ENCODE measurements around the gene SSNA1.

DNA sequence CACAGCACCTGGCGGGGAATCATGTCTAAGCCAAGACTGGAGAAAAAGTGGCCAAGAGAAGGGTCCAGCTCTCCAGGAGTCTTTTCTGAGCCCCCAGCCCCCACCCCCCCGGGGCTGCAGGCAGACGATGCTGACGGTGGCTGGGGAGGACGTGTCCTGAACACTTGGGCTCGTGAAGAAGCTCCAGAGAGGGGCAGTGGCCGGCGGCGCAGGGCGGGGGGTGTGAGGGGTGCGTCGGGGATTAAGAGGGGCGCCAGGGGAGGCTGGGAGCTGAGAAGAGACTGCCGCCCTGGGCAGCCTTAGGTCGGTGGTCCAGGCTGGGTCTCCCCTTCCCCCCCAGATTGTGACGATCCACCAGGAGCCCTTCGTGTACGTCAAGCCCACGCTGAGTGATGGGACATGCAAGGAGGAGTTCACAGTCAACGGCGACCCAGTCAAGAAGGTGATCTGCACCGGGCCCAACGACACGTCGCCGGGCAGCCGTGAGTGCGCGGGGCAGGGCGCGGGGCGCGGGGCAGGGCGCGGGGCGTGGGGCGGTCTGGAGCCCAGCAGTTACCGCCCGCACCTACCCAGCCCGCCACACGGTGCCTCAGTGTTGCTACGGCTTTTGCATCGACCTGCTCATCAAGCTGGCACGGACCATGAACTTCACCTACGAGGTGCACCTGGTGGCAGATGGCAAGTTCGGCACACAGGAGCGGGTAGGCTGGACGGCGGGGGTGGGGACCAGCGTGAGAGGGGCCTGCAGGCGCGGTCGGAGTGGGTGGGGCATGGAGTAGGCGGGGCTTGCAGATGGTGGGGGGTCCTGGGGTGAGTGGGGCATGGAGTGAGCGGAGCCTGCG is 27.5 kb upstream of the SSNA1 start:
- TF ChIP-seq, protein P1, sequence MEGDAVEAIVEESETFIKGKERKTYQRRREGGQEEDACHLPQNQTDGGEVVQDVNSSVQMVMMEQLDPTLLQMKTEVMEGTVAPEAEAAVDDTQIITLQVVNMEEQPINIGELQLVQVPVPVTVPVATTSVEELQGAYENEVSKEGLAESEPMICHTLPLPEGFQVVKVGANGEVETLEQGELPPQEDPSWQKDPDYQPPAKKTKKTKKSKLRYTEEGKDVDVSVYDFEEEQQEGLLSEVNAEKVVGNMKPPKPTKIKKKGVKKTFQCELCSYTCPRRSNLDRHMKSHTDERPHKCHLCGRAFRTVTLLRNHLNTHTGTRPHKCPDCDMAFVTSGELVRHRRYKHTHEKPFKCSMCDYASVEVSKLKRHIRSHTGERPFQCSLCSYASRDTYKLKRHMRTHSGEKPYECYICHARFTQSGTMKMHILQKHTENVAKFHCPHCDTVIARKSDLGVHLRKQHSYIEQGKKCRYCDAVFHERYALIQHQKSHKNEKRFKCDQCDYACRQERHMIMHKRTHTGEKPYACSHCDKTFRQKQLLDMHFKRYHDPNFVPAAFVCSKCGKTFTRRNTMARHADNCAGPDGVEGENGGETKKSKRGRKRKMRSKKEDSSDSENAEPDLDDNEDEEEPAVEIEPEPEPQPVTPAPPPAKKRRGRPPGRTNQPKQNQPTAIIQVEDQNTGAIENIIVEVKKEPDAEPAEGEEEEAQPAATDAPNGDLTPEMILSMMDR (IDR thresholded peaks at IDR 0.05) = no peak
- no peak for TF ChIP-seq EZH2 (IDR thresholded peaks at IDR 0.05; ENCODE audit: borderline replicate concordance, insufficient read depth, low read depth, low read length, poor library complexity, severe bottlenecking)
